Activated T-helper 17 cell treated with anti-CD3 and anti-CD28 coated beads, Interleukin-2, amount 50 U/mL, for 72 hours (primary cell): ENCODE data around the gene ZDHHC11. TPM values are rescaled to one million over a fixed set of nuclear protein-coding genes. Genes with fewer than 3 reads are reported as not detected.

Experiments
- total RNA-seq, 2 donors: library from RNA; stranded (reverse); gene quantifications; one replicate each; pipeline ENCODE4 v1.2.3, GENCODE V29; 2022

Gene ZDHHC11
- total RNA-seq, 2 donors from 2014 or later = 13.6 to 26.8 TPM

Other genes with a start within 250 kb of the ZDHHC11 start
- gene CEP72, start 238.6 kb downstream of the ZDHHC11 start, total RNA-seq = 10 to 100 TPM; 30.0 to 30.9 TPM
- gene TPPP, start 157.6 kb downstream of the ZDHHC11 start, total RNA-seq = 1 to 10 TPM in 1 of 2 donors, under 1 TPM in 1; 0.19 to 1.4 TPM
- gene ZDHHC11B, start 66.3 kb downstream of the ZDHHC11 start, total RNA-seq = 1 to 10 TPM in 1 of 2 donors, under 1 TPM in 1; 0.30 to 7.0 TPM
- 10 to 100 TPM; 65.2 to 72.5 TPM for gene BRD9, start 41.8 kb upstream of the ZDHHC11 start, total RNA-seq
- 10 to 100 TPM; 18.3 to 45.0 TPM for gene TRIP13, start 41.9 kb upstream of the ZDHHC11 start, total RNA-seq
- 1 to 10 TPM in 1 of 2 donors, under 1 TPM in 1; 0.37 to 1.2 TPM for gene NKD2, start 157.8 kb upstream of the ZDHHC11 start, total RNA-seq